ENCODE data around the gene VWF. TPM values are rescaled to one million over a fixed set of nuclear protein-coding genes. Genes with fewer than 3 reads are reported as not detected.

The VWF gene
- total RNA-seq, 1 donor from 2014 or later: 468 TPM

- Histone ChIP-seq H3K36me3 (peaks cover 13% of the 10 kb centered on the region), H3K27me3 (ENCODE audit: low read depth) (peaks cover 3% of the 10 kb centered on the region), H3K9me3 (no peaks in the 10 kb centered on the region), H3K4me1 (no peaks in the 10 kb centered on the region), H3K4me3 (no peak overlapping the region), H3K27ac (no peak overlapping the region)
- peak in 1 of 2 donors; percentile 25 for ATAC-seq
- intact Hi-C loops (cut with DNase I): no loop called here
- no peak for DNase-seq
- TF ChIP-seq, protein P1, sequence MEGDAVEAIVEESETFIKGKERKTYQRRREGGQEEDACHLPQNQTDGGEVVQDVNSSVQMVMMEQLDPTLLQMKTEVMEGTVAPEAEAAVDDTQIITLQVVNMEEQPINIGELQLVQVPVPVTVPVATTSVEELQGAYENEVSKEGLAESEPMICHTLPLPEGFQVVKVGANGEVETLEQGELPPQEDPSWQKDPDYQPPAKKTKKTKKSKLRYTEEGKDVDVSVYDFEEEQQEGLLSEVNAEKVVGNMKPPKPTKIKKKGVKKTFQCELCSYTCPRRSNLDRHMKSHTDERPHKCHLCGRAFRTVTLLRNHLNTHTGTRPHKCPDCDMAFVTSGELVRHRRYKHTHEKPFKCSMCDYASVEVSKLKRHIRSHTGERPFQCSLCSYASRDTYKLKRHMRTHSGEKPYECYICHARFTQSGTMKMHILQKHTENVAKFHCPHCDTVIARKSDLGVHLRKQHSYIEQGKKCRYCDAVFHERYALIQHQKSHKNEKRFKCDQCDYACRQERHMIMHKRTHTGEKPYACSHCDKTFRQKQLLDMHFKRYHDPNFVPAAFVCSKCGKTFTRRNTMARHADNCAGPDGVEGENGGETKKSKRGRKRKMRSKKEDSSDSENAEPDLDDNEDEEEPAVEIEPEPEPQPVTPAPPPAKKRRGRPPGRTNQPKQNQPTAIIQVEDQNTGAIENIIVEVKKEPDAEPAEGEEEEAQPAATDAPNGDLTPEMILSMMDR (IDR thresholded peaks at IDR 0.05): no peak
These were observed 159.3 kb downstream of the VWF start for GRCh38 chr12:5964913-5965900.

DNA sequence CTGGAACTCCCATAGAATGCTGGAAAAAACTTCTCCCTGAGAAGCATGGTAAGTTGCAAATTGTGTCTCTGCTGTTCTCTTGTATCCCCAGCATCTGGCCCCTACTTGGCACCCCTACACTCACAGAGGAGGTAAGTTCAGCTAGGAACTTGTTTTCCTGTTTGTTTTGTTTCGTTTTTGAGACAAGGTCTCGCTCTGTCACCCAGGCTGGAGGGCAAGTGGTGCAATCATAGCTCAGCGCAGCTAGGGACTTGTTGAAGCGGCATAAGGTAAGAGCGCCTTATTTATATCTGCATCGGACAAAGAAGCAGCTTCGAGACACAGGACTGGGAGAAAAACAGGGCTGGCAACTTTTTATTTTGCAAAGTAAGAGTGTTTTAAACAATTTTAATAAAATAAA is 161.0 kb downstream of the VWF start:
- H3K36me3 ChIP-seq: peaks cover 8% of the 10 kb centered on the region
- H3K4me3 ChIP-seq: no peak overlapping the region
- TF ChIP-seq, protein P1 (IDR thresholded peaks at IDR 0.05): no peak
- intact Hi-C loops (cut with DNase I): no loop called here
- H3K27me3 ChIP-seq (ENCODE audit: low read depth): peaks cover 3% of the 10 kb centered on the region
- no peaks in the 10 kb centered on the region for H3K4me1 ChIP-seq
- no peak overlapping the region for H3K27ac ChIP-seq
- no peak for ATAC-seq
- no peak for DNase-seq
- no peaks in the 10 kb centered on the region for H3K9me3 ChIP-seq

DNA sequence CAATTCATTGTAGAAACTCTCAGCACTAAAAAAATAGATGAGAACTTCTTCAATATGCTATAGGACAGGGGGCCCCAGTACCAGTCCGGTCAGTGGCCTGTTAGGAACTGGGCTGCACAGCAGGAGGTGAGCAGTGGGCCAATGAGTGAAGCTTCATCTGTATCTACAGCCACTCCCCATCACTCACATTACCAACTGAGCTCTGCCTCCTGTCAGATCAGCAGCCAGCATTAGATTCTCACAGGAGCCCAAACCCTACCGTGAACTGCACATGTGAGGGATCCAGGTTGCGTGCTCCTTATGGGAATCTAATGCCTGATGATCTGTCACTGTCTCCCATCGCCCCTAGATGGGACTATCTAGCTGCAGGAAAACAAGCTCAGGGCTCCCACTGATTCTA is 163.7 kb downstream of the VWF start:
- Histone ChIP-seq H3K4me1 (no peaks in the 10 kb centered on the region), H3K4me3 (no peak overlapping the region), H3K27me3 (ENCODE audit: low read depth) (peaks cover 3% of the 10 kb centered on the region), H3K36me3 (no peaks in the 10 kb centered on the region), H3K9me3 (no peaks in the 10 kb centered on the region), H3K27ac (no peak overlapping the region)
- TF ChIP-seq, protein P1 (IDR thresholded peaks at IDR 0.05): no peak
- DNase-seq: no peak
- intact Hi-C loops (cut with DNase I): no loop called here
- no peak for ATAC-seq

GRCh38 chr12:5956987-5957386 is 167.5 kb downstream of the VWF start:
- Histone ChIP-seq H3K4me1 (no peaks in the 10 kb centered on the region), H3K27ac (no peak overlapping the region), H3K9me3 (no peaks in the 10 kb centered on the region), H3K36me3 (no peaks in the 10 kb centered on the region), H3K4me3 (no peak overlapping the region), H3K27me3 (ENCODE audit: low read depth) (no peaks in the 10 kb centered on the region)
- TF ChIP-seq, protein P1 (IDR thresholded peaks at IDR 0.05): no peak
- ATAC-seq (no peak), DNase-seq (no peak)
- intact Hi-C loops (cut with DNase I): no loop called here

DNA sequence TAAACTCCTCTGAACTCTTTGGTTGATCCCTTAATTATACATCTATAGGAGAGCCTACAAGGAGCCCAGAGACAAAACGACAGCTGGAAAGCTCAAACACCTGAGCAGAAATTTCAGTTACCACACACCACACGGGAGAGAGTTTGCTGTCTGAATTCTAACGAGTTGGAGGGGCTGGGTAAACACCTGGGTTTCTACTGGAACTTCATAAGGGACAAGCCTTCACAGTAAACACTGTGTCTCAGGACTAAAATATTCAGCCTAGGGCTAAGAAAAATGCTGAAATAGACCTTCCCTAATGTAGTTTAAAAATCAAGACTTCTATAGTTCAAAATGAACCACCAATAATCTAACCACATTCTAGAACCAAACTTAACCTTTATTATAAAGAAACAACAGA is 169.8 kb downstream of the VWF start:
- H3K9me3 ChIP-seq: no peaks in the 10 kb centered on the region
- no peak overlapping the region for H3K27ac ChIP-seq
- ATAC-seq: no peak
- peaks cover under 1% of the 10 kb centered on the region for H3K27me3 ChIP-seq (ENCODE audit: low read depth)
- no peak for DNase-seq
- TF ChIP-seq, protein P1 (IDR thresholded peaks at IDR 0.05): no peak
- peaks cover 19% of the 10 kb centered on the region for H3K36me3 ChIP-seq
- intact Hi-C loops (cut with DNase I): no loop called here
- H3K4me1 ChIP-seq: no peaks in the 10 kb centered on the region
- H3K4me3 ChIP-seq: no peak overlapping the region

Measured in lower lobe of right lung (tissue), 2 donors.